Kidney capillary endothelial cell (primary cell): Measurements from ENCODE around the gene KHDRBS2.
A peak's percentile ranks its signal among the peaks of the same experiment; 100 is the strongest.
"Not testable (repeated sequence)": the region's sequence is repeated elsewhere in the genome, so short reads cannot be mapped to it uniquely, and the experiment has no call there.

Experiments used
- DNase-seq: peaks from one replicate; pipeline ENCODE4 v3.0.0-alpha.2; 2018; ENCODE audit warnings: low spot score

KHDRBS2 gene

DNA sequence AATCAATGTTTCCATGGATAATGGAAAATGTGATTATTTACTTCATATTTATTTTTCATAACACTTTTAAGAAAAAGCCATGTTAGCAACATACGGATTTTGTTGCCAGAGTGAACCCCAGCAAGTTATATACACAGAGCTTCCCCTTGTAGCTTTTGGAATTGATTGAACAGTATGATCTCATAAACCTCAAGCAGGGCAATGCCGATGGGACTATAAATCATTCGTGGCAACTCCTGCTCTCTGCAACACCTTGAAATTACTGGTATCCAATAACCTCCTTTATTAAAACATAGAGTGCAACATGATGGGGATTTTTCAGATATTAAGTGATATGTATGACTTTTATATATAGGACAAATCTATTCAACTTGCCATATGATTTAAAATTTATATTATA, 428.5 kb downstream of the KHDRBS2 start:
- no peak for DNase-seq

- DNase-seq = no peak
These were observed 444.1 kb downstream of the KHDRBS2 start for GRCh38 chr6:61841958-61842357.

DNA sequence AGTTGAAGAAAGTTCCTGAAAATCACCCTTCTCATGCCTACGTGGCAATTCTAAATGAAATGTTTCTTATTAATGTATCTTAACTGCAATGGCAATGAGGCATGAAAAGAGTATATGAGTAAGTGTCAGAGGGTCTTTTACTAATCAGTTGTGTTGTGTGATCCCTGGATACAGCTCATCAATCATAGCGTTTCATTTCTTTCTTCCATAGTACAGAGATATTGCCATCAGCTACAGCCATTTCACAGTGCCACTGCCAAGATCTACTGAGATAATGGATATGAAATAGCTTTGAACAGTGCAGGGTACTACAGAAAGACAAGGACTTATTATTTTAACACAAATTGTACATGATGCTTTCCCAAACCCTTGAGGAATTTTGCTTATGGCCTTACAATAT, 450.8 kb downstream of the KHDRBS2 start:
- DNase-seq = no peak

DNA sequence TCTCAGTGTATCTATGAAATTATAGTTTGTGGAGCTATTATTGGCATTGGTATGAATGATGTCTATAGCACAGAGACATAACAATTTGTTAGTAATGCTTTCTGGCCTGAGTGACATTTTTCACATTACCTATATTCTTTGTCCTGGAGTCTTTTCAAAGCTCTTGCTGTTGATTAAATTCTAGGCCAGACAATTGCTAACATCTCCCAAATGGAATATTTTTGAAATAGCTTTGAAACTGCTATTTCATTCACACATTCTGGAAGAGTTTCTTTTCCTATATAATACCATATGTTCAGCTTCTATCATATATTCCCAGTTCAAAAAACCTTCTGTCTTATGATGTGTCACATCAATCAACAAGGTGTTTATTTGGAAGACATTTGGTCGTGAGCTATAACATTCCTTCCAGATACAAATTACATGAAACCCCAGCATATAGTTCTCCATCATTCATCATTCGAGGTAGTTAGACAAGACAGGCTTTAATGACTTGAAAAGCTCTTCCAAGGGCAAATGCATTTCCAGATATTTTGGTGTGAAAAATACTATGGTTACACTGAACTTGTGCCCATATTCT, 452.8 kb downstream of the KHDRBS2 start:
- DNase-seq = no peak

- no peak for DNase-seq
These were observed 468.3 kb downstream of the KHDRBS2 start for GRCh38 chr6:61817716-61818115.

GRCh38 chr6:61810047-61810446, 476.0 kb downstream of the KHDRBS2 start:
- DNase-seq = no peak

DNA sequence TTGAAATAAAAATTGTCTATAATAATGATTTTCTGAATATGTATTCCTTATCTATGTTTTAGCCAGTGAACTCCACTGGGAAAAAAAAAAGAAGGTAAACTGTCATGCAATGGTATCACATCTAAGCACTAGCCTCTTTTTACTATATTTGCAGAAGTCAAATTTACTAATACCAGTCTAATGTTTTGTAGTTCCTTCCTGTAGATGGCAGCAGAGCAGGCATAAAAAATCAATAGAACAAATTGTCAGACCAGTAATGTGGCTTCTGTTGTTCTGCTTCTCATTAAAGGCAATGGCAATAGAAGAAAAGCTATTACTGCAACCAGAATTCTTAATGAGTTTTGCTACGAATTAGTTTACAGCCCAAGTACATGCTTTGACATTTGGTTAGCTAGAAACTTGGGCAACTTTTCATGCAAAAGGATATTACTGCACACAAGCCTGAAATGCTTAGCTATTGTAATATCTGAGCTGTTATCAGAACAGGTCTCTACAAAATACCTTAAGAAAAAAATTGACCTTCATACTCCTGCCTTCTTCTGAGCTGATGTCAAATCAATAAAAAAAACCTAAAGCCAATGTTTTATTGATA, 476.9 kb downstream of the KHDRBS2 start:
- peak; percentile 6 for DNase-seq

DNA sequence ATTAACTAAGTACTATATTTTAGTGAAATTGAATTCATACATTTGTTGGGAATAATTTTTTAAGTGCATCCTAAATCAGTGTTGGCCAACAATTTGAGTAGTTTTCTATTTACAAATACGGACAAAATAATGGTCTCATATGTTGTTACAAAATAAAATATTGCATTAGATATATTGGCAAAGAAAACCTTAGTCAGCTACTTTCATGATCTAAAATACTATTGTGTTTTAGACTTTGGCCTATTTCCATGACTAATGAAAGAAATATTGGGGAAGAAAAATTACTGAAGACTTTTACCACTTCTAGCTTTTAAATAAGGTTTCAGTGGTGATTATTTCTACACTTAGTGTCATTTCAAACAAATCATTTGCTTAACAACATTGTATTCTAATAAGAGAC, 498.0 kb downstream of the KHDRBS2 start:
- DNase-seq = no peak

GRCh38 chr6:61769446-61769845, 516.6 kb downstream of the KHDRBS2 start:
- DNase-seq = not testable (repeated sequence)

GRCh38 chr6:61755739-61756138, 530.3 kb downstream of the KHDRBS2 start:
- no peak for DNase-seq

DNA sequence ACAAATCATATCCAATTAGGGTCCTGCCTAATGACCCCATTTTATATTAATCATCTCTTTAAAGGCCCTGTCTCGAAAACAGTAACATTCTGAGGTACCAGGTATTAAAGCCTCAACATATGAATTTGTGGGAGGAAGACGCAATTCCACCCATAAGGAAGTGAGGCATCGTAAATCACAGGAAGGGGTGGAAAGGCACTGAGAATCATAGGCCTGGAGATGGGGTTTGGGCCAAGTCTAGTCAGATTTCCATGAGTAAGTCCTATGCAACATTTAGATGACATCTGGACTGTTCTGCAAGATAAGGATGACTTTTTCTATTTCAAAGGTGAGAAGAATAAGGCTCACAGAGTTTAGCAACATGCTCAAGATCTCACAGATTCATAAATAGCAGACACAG, 534.0 kb downstream of the KHDRBS2 start:
- DNase-seq = peak; percentile 84

DNA sequence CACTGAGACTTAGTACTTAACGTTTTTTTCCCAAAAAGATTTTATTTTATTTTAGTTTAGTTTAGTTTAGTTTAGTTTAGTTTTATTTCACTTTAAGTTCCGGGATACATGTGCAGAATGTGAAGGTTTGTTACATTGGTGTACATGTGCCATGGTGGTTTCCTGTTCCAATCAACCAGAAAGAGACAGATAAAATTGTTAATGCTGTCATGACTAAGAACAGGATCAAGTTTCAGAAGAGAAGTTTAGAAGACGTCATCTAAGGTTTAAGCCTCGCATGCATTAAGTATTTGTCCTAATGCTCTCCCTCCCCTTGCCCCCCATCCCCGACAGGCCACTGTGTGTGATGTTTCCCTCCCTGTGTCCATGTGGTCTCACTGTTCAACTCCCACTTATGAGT, 540.0 kb downstream of the KHDRBS2 start:
- DNase-seq = no peak

DNA sequence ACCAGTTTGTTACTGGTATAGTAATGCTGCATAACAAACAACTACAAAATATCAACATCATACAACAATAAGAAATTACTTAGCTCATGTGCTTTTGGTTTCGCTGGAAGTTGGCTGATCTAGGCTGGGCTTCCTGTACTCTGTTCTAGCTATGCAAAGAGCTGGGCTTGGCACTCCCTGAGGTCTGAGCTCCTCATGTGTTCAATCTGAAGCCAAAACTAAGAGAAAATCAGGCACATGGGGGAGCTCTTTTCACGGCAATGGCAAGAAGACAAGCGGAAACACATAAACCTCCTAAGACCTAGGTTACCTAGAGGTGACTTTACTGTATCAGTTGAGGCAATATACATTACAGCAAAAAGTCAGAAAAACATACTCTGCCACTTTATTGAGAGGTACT, 574.2 kb downstream of the KHDRBS2 start:
- no peak for DNase-seq

GRCh38 chr6:61688165-61688564, 597.9 kb downstream of the KHDRBS2 start:
- DNase-seq = no peak

- no peak for DNase-seq
These were observed 603.5 kb downstream of the KHDRBS2 start for GRCh38 chr6:61682562-61682961.

DNA sequence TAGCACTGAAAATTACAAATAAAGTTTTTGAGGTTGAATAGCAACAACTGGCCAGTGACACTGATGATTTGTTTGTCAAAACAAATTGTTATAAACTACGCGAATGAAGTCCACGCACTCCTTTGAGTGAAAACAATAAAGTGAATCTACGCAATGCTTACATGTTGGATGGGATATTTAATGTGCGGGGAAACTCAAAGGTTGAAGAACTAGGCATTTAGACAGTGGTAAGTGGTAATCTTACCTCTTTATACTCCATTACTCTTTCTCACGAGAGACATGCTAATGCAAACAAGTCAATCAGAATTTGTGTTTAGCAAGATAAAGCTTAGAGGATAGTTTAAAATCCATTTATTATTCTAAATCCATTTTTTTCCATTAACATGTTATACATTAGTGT, 606.4 kb downstream of the KHDRBS2 start:
- no peak for DNase-seq

DNA sequence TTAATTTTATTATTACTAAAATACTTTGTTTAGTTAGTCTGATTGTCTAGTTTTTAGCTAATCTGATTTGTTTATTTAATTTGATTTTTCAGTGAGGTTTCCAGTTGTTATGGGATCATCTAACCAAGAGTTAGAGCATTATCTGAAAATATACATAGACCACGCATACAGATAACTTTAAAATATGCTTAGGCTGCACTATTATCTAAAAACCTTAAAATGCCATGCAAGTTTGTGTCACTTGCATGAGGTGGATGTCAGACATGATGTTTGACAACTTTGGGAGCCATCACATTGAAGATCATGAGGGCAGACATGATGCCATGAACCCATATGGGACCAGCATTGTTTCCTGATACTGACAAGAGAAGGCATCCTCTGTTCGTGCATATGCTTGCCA, 610.3 kb downstream of the KHDRBS2 start:
- no peak for DNase-seq

DNA sequence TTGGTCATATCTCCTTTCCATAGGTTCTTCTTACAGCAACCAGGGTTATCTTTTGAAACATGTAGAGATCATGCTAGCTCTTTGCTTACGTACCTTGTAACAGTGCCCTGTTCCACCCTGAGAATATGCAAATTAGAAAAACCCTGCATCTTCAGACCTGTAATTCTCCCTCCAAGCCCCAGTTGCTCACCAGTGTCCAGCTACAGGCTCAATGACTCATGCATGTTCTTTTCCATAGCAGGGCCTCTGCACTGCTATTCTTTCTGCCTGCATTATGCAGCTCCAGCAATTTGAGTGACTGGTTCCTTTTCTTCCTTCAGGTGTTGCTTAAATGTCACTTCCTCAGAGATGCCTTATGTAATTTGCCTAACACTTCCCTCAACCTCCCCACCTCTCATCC, 636.2 kb downstream of the KHDRBS2 start:
- no peak for DNase-seq

GRCh38 chr6:61640463-61640862, 645.6 kb downstream of the KHDRBS2 start:
- DNase-seq = no peak
